Measurements from ENCODE around the gene SH2D3A. TPM values are rescaled to one million over a fixed set of nuclear protein-coding genes. Genes with fewer than 3 reads are reported as not detected.

The SH2D3A gene
- total RNA-seq, 1 experiment from 2014 or later: 76.7 TPM

- TF ChIP-seq, protein P1, sequence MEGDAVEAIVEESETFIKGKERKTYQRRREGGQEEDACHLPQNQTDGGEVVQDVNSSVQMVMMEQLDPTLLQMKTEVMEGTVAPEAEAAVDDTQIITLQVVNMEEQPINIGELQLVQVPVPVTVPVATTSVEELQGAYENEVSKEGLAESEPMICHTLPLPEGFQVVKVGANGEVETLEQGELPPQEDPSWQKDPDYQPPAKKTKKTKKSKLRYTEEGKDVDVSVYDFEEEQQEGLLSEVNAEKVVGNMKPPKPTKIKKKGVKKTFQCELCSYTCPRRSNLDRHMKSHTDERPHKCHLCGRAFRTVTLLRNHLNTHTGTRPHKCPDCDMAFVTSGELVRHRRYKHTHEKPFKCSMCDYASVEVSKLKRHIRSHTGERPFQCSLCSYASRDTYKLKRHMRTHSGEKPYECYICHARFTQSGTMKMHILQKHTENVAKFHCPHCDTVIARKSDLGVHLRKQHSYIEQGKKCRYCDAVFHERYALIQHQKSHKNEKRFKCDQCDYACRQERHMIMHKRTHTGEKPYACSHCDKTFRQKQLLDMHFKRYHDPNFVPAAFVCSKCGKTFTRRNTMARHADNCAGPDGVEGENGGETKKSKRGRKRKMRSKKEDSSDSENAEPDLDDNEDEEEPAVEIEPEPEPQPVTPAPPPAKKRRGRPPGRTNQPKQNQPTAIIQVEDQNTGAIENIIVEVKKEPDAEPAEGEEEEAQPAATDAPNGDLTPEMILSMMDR (IDR thresholded peaks at IDR 0.05; ENCODE audit: unreplicated experiment): no peak
- Mint-ChIP-seq H3K4me1 (ENCODE audit: insufficient read depth, unreplicated experiment) (peaks cover 46% of the 10 kb centered on the region), H3K36me3 (ENCODE audit: insufficient read depth, unreplicated experiment) (peaks cover 52% of the 10 kb centered on the region), H3K9me3 (ENCODE audit: unreplicated experiment) (no peaks in the 10 kb centered on the region), H3K4me3 (ENCODE audit: unreplicated experiment) (peak overlapping the region; percentile 88), H3K27me3 (ENCODE audit: insufficient read depth, unreplicated experiment) (no peaks in the 10 kb centered on the region), H3K27ac (ENCODE audit: low read depth, unreplicated experiment) (peak overlapping the region; percentile 59)
- intact Hi-C loops (cut with micrococcal nuclease): no loop called here
- DNase-seq (ENCODE audit: unreplicated experiment): peak; percentile 40
- no TSS peak for BruUV-seq (replicated peaks)
- CTCF ChIA-PET: interaction anchor here (0.7 to 6.8 kb wide), 3 partner anchors 87 to 167 kb away, joined by 3 to 102 read pairs (median 3); no protein-coding TSS in a partner anchor
- POLR2A ChIA-PET: interaction anchor here (1.2 to 10.5 kb wide), 4 partner anchors 18 to 123 kb away, joined by 3 to 189 read pairs (median 91); partner anchors contain the start of genes C3 and SH2D3A
Measured at GRCh38 chr19:6740589-6741343, 26.5 kb downstream of the SH2D3A start.

DNA sequence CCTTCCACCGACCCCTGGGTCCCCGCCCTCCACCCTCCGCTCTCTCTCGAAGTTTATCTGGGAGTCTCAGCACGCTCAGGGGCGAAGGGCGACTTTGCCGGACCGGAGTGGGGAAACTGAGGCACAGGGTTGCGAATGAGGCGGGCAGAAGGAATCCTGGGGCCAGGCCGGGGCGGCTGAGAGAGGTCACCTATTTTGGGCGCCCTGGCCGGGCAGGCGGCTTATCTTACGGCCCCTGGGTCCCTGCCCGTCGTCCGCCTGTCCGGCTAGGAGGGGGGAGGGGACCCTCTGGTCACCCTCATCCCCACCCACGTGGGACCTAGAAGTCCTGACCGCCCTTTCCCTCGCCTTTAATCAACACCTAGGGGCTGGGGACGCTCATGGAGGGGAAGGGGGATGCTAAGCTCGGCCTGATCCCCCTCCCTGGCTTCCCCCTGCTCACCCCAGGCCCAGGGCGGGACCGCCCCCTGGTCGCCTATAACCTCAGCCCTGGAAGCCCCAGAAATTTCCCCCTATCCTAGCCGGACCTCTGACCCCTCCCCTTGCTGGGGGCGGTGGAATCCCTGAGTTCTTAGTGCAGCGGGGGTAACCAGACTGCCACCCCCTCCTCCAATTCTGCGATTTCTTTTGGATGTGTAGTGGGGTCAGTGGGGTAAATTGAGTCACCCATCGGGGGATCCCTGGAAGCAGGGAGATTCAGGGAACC lies 27.2 kb downstream of the SH2D3A start:
- H3K4me1 Mint-ChIP-seq (ENCODE audit: insufficient read depth, unreplicated experiment): peaks cover 40% of the 10 kb centered on the region
- DNase-seq (ENCODE audit: unreplicated experiment): peak; percentile 35
- CTCF ChIA-PET: interaction anchor here (0.7 to 6.8 kb wide), 3 partner anchors 88 to 167 kb away, joined by 3 to 102 read pairs (median 3); no protein-coding TSS in a partner anchor

GRCh38 chr19:6739390-6739882 lies 27.8 kb downstream of the SH2D3A start, which contains the start of gene TRIP10:
TRIP10 (plus strand) TSS chr19:6739680; CDS start chr19:6739762, 82 bp downstream.
- Mint-ChIP-seq H3K9me3 (ENCODE audit: unreplicated experiment) (no peaks in the 10 kb centered on the region), H3K36me3 (ENCODE audit: insufficient read depth, unreplicated experiment) (peaks cover 42% of the 10 kb centered on the region), H3K27me3 (ENCODE audit: insufficient read depth, unreplicated experiment) (no peaks in the 10 kb centered on the region), H3K4me3 (ENCODE audit: unreplicated experiment) (peak within 1 kb of the TSS; percentile 88), H3K4me1 (ENCODE audit: insufficient read depth, unreplicated experiment) (peaks cover 36% of the 10 kb centered on the region), H3K27ac (ENCODE audit: low read depth, unreplicated experiment) (peak within 1 kb of the TSS; percentile 83)
- TF ChIP-seq, protein P1 (IDR thresholded peaks at IDR 0.05; ENCODE audit: unreplicated experiment): no peak
- no TSS peak for BruUV-seq (replicated peaks)
- peak; percentile 84 for DNase-seq (ENCODE audit: unreplicated experiment)
- intact Hi-C loops (cut with micrococcal nuclease): loop anchor here (5.0 kb wide), 1 partner anchor 612 kb away; no protein-coding TSS in a partner anchor
- POLR2A ChIA-PET: interaction anchor here (1.2 to 10.5 kb wide), 4 partner anchors 9 to 124 kb away, joined by 7 to 189 read pairs (median 91); partner anchors contain the start of genes C3 and SH2D3A
- CTCF ChIA-PET: interaction anchor here (6.8 kb wide), 1 partner anchor 123 kb away, joined by 102 read pairs; no protein-coding TSS in a partner anchor

More for the DNA sequence above, 27.2 kb downstream of the SH2D3A start:
- TF ChIP-seq, protein P1 (IDR thresholded peaks at IDR 0.05; ENCODE audit: unreplicated experiment): no peak
- intact Hi-C loops (cut with micrococcal nuclease): loop anchor here (5.0 kb wide), 1 partner anchor 613 kb away; no protein-coding TSS in a partner anchor
- peak overlapping the region; percentile 59 for H3K27ac Mint-ChIP-seq (ENCODE audit: low read depth, unreplicated experiment)
- H3K36me3 Mint-ChIP-seq (ENCODE audit: insufficient read depth, unreplicated experiment): peaks cover 45% of the 10 kb centered on the region
- no peaks in the 10 kb centered on the region for H3K9me3 Mint-ChIP-seq (ENCODE audit: unreplicated experiment)
- POLR2A ChIA-PET: interaction anchor here (4.7 to 10.5 kb wide), 3 partner anchors 17 to 123 kb away, joined by 88 to 189 read pairs (median 94); partner anchors contain the start of genes C3 and SH2D3A
- peak overlapping the region; percentile 88 for H3K4me3 Mint-ChIP-seq (ENCODE audit: unreplicated experiment)
- H3K27me3 Mint-ChIP-seq (ENCODE audit: insufficient read depth, unreplicated experiment): no peaks in the 10 kb centered on the region
- BruUV-seq (replicated peaks): no TSS peak
